Spleen (tissue), 11 donors: ENCODE results near the gene WHRN. TPM values are rescaled to one million over a fixed set of nuclear protein-coding genes. Genes with fewer than 3 reads are reported as not detected.

Experiments
- DNase-seq: peaks from one replicate; pipeline ENCODE4 v3.0.0-alpha.2; 2020
- H3K27ac ChIP-seq, 8 donors: fragments of 200-600 bp; sonication (generic) in 7 of 8; 1 replicate in 4 of 8; 2 replicates in 4 of 8; pipeline versions ENCODE4 v1.5.0 to v1.8.0; 2016 to 2021; ENCODE audit warnings: inconsistent platforms in 4 of 8, mild to moderate bottlenecking in 4 of 8, moderate library complexity in 1 of 8
- H3K27me3 ChIP-seq, 7 donors: fragments of 200-600 bp; sonication (generic) in 6 of 7; replicated peaks in 1 of 7; 1 replicate in 4 of 7; 2 replicates in 3 of 7; pipeline versions ENCODE4 v1.5.0 to v1.8.0; 2016 to 2021; ENCODE audit warnings: inconsistent platforms in 3 of 7, mild to moderate bottlenecking in 1 of 7
- H3K36me3 ChIP-seq, 6 donors: fragments of 200-600 bp; sonication (generic) in 5 of 6; 1 replicate in 4 of 6; 2 replicates in 2 of 6; pipeline versions ENCODE4 v1.5.0 to v1.8.0; 2016 to 2021; ENCODE audit warnings: inconsistent platforms in 2 of 6
- H3K4me1 ChIP-seq, 6 donors: fragments of 200-600 bp; sonication (generic) in 5 of 6; 1 replicate in 3 of 6; 2 replicates in 3 of 6; pipeline versions ENCODE4 v1.5.0 to v1.8.0; 2016 to 2021; ENCODE audit warnings: inconsistent platforms in 3 of 6
- H3K4me3 ChIP-seq, 8 donors: fragments of 200-600 bp; sonication (generic) in 7 of 8; 1 replicate in 4 of 8; 2 replicates in 4 of 8; pipeline versions ENCODE4 v1.5.0 to v1.8.0; 2016 to 2021; ENCODE audit warnings: inconsistent platforms in 4 of 8, mild to moderate bottlenecking in 4 of 8, moderate library complexity in 2 of 8
- H3K9me3 ChIP-seq, 8 donors: fragments of 200-600 bp; sonication (generic) in 7 of 8; 1 replicate in 4 of 8; 2 replicates in 4 of 8; pipeline versions ENCODE4 v1.5.0 to v1.8.0; 2016 to 2021; ENCODE audit warnings: inconsistent platforms in 4 of 8
- CTCF ChIP-seq, 11 experiments: fragments of 200-600 bp in 7 of 11; fragments of 450-650 bp in 4 of 11; sonication (generic) in 4 of 11; IDR thresholded peaks in 8 of 11; conservative IDR thresholded peaks in 3 of 11; 1 replicate in 7 of 11; 2 replicates in 4 of 11; pipeline versions ENCODE4 v1.4.0 to v1.8.0; 2016 to 2021; ENCODE audit warnings: antibody characterized with exemption in 11 of 11, inconsistent platforms in 4 of 11, mild to moderate bottlenecking in 1 of 11
- POLR2A ChIP-seq, 3 donors: fragments of 450-650 bp; IDR thresholded peaks; one replicate each; pipeline ENCODE4 v1.5.1; 2017; ENCODE audit warnings: antibody characterized with exemption in 3 of 3, mild to moderate bottlenecking in 1 of 3
- POLR2AphosphoS5 ChIP-seq, 3 donors: sonication (generic); formaldehyde crosslinking; IDR thresholded peaks; one replicate each; pipeline ENCODE4 v1.5.1; 2017; ENCODE audit warnings: antibody characterized with exemption in 3 of 3
- WGBS, 5 donors: extraction: QIAGEN DNeasy Blood & Tissue Kit in 3 of 5; methylation state at CpG; one replicate each; pipeline versions ENCODE4 v1.1.5 to v1.1.7; 2013 to 2018; 5-methylcytosine and 5-hydroxymethylcytosine counted together
- intact Hi-C: fragments of 100-400 bp; cut with DNase I; formaldehyde crosslinking; loops from one replicate; pipeline ENCODE4 v1.15.0; 2023; ENCODE audit warnings: low total_unique reads
- polyA plus RNA-seq, 3 donors: library from polyadenylated mRNA; stranded (reverse); fragments of 200-250 nt; gene quantifications; one replicate each; pipeline ENCODE4 v1.2.1, GENCODE V29; 2013
- total RNA-seq, 7 donors: library from RNA; depleted of rRNA in 3 of 7; stranded (reverse); fragments of >200 nt in 3 of 7; fragmentation: NEBNext Ultra II Directional in 4 of 7; extraction: Animal tissue kit (Norgen Biotek cat#: 25700) in 4 of 7; gene quantifications; one replicate each; pipeline versions ENCODE4 v1.1.0 to v1.2.1, GENCODE V29; 2016 to 2021
- donor health status: healthy with polysubstance abuse.
- donor health status: DM: no; HTN: no; CAD: no; lungs with moderate emphysema.
- donor health status: DM: no; HTN: no; CAD: no.
- donor health status: Bipolar disorder and iron deficiency.
- donor health status: healthy.
- donor health status: DM: no; HTN: no; CAD: no.
- donor health status: DM: yes; HTN: yes; CAD: no.

WHRN gene
- total and polyA plus RNA-seq, 10 donors = 3.7 to 51.6 (median 26.8) TPM

GRCh38 chr9:114416290-114416689, 89.0 kb downstream of the WHRN start:
- no peak overlapping the region for H3K4me3 ChIP-seq
- no peaks in the 10 kb centered on the region for H3K9me3 ChIP-seq
- H3K4me1 ChIP-seq = peaks cover 6 to 35% (median 19%) of the 10 kb centered on the region in 6 donors
- no peaks in the 10 kb centered on the region for H3K27me3 ChIP-seq
- TF ChIP-seq POLR2AphosphoS5 (IDR thresholded peaks at IDR 0.05) (no peak), POLR2A (IDR thresholded peaks at IDR 0.05) (no peak), CTCF (IDR thresholded peaks at IDR 0.05 in 8 of 11, conservative IDR thresholded peaks at IDR 0.05 in 3 of 11) (no peak)
- peak overlapping the region in 2 of 8 donors; percentile 11 to 19 for H3K27ac ChIP-seq
- DNase-seq = no peak
- intact Hi-C loops = no loop called here
- H3K36me3 ChIP-seq = peaks cover 0 to 17% (median 0%) of the 10 kb centered on the region in 6 donors
- WGBS, 5 donors = 37 to 62% (median 53%) methylated on average over 5 of the region's 5 CpGs

GRCh38 chr9:114414346-114414745, 90.9 kb downstream of the WHRN start:
- no peak overlapping the region for H3K4me3 ChIP-seq
- WGBS, 5 donors = 63 to 82% (median 68%) methylated on average over 2 of the region's 2 CpGs
- DNase-seq = no peak
- H3K9me3 ChIP-seq = no peaks in the 10 kb centered on the region
- H3K4me1 ChIP-seq = peaks cover 6 to 35% (median 19%) of the 10 kb centered on the region in 6 donors
- no peaks in the 10 kb centered on the region for H3K27me3 ChIP-seq
- peaks cover 0 to 17% (median 0%) of the 10 kb centered on the region in 6 donors for H3K36me3 ChIP-seq
- intact Hi-C loops = no loop called here
- TF ChIP-seq POLR2AphosphoS5 (IDR thresholded peaks at IDR 0.05) (no peak), CTCF (IDR thresholded peaks at IDR 0.05 in 8 of 11, conservative IDR thresholded peaks at IDR 0.05 in 3 of 11) (no peak), POLR2A (IDR thresholded peaks at IDR 0.05) (no peak)
- peak overlapping the region in 6 of 8 donors; percentile 12 to 65 (median 44) for H3K27ac ChIP-seq

- Histone ChIP-seq H3K27me3 (no peaks in the 10 kb centered on the region), H3K9me3 (no peaks in the 10 kb centered on the region), H3K4me1 (peaks cover 6 to 35% (median 19%) of the 10 kb centered on the region in 6 donors), H3K27ac (peak overlapping the region in 7 of 8 donors; percentile 14 to 65 (median 37)), H3K4me3 (no peak overlapping the region), H3K36me3 (peaks cover 0 to 12% (median 0%) of the 10 kb centered on the region in 6 donors)
- 27 to 71% (median 44%) methylated on average over 5 of the region's 5 CpGs for WGBS, 5 donors
- TF ChIP-seq POLR2AphosphoS5 (IDR thresholded peaks at IDR 0.05) (peak in 1 of 3 donors; percentile 53), POLR2A (IDR thresholded peaks at IDR 0.05) (no peak), CTCF (IDR thresholded peaks at IDR 0.05 in 8 of 11, conservative IDR thresholded peaks at IDR 0.05 in 3 of 11) (no peak)
- intact Hi-C loops = no loop called here
- DNase-seq = no peak
Measured at GRCh38 chr9:114413861-114414301, 91.4 kb downstream of the WHRN start.

- H3K27me3 ChIP-seq = no peaks in the 10 kb centered on the region
- H3K4me3 ChIP-seq = no peak overlapping the region
- no peaks in the 10 kb centered on the region for H3K9me3 ChIP-seq
- 79 to 89% (median 83%) methylated on average over 12 of the region's 12 CpGs for WGBS, 5 donors
- intact Hi-C loops = no loop called here
- DNase-seq = no peak
- H3K4me1 ChIP-seq = peaks cover 6 to 35% (median 19%) of the 10 kb centered on the region in 6 donors
- TF ChIP-seq POLR2A (IDR thresholded peaks at IDR 0.05) (no peak), CTCF (IDR thresholded peaks at IDR 0.05 in 8 of 11, conservative IDR thresholded peaks at IDR 0.05 in 3 of 11) (no peak), POLR2AphosphoS5 (IDR thresholded peaks at IDR 0.05) (no peak)
- H3K27ac ChIP-seq = no peak overlapping the region
- peaks cover 0 to 5% (median 0%) of the 10 kb centered on the region in 6 donors for H3K36me3 ChIP-seq
Measured at GRCh38 chr9:114412048-114412683, 93.1 kb downstream of the WHRN start.
